Common myeloid progenitor, CD34-positive (primary cell): Measurements from ENCODE around the gene TMPRSS6.

Experiments
- CTCF ChIA-PET: fragments of 350-600 bp; sonication (Branson Sonifier 250); formaldehyde crosslinking; loops from one replicate; lab custom pipeline; 2021; ENCODE audit warnings: antibody characterized with exemption; lab: Charles Lee
- POLR2A ChIA-PET: fragments of 350-600 bp; sonication (Branson Sonifier 250); formaldehyde crosslinking; loops from one replicate; lab custom pipeline; 2021; ENCODE audit warnings: antibody characterized with exemption; lab: Charles Lee
- DNase-seq, 3 donors: peaks; one replicate each; pipeline versions ENCODE4 v3.0.0 to v3.0.0-alpha.2; 2013
- H3K27ac ChIP-seq, 2 experiments: 1 replicate in 1 of 2; 2 replicates in 1 of 2; pipeline ENCODE4 v1.7.0; 2013; ENCODE audit warnings: inconsistent platforms in 2 of 2, low read length in 2 of 2, mild to moderate bottlenecking in 2 of 2, low read depth in 1 of 2, moderate library complexity in 1 of 2; ENCODE audit not compliant: severe bottlenecking in 2 of 2, insufficient read depth in 1 of 2, poor library complexity in 1 of 2
- H3K27me3 ChIP-seq, 5 experiments: replicated peaks in 2 of 5; 1 replicate in 3 of 5; 2 replicates in 2 of 5; pipeline versions ENCODE4 v1.6.1 to v1.7.0; 2013; ENCODE audit warnings: low read length in 4 of 5, mild to moderate bottlenecking in 2 of 5, moderate library complexity in 2 of 5, inconsistent platforms in 1 of 5; ENCODE audit not compliant: insufficient read depth in 5 of 5, control insufficient read depth in 4 of 5
- H3K36me3 ChIP-seq, 4 experiments: 1 replicate in 2 of 4; 2 replicates in 2 of 4; pipeline versions ENCODE4 v1.6.1 to v1.7.0; 2013; ENCODE audit warnings: low read length in 3 of 4, control low read depth in 1 of 4, mild to moderate bottlenecking in 1 of 4; ENCODE audit not compliant: control insufficient read depth in 4 of 4, insufficient read depth in 4 of 4
- H3K4me1 ChIP-seq, 4 experiments: 1 replicate in 3 of 4; 2 replicates in 1 of 4; pipeline versions ENCODE4 v1.6.1 to v1.7.1; 2013; ENCODE audit warnings: low read length in 3 of 4, mild to moderate bottlenecking in 3 of 4, control low read depth in 1 of 4, inconsistent platforms in 1 of 4, moderate library complexity in 1 of 4; ENCODE audit not compliant: control insufficient read depth in 4 of 4, insufficient read depth in 4 of 4; ENCODE audit errors: control extremely low read depth in 1 of 4
- H3K4me3 ChIP-seq, 7 experiments: 1 replicate in 4 of 7; 2 replicates in 3 of 7; pipeline versions ENCODE4 v1.5.1 to v1.7.0; 2013; ENCODE audit warnings: mild to moderate bottlenecking in 7 of 7, low read length in 6 of 7, moderate library complexity in 6 of 7, inconsistent platforms in 2 of 7, low read depth in 2 of 7, control low read depth in 1 of 7; ENCODE audit not compliant: insufficient read depth in 4 of 7, control insufficient read depth in 1 of 7; ENCODE audit errors: extremely low read depth in 1 of 7
- H3K9me3 ChIP-seq, 5 experiments: 1 replicate in 4 of 5; 2 replicates in 1 of 5; pipeline versions ENCODE4 v1.6.1 to v1.7.1; 2013; ENCODE audit warnings: low read length in 4 of 5, mild to moderate bottlenecking in 2 of 5, inconsistent platforms in 1 of 5, low read depth in 1 of 5, moderate library complexity in 1 of 5; ENCODE audit not compliant: control insufficient read depth in 4 of 5, insufficient read depth in 2 of 5; ENCODE audit errors: control extremely low read depth in 1 of 5
- WGBS: methylation state at CpG from one replicate; pipeline ENCODE4 v1.1.5; 2013; ENCODE audit not compliant: insufficient coverage; 5-methylcytosine and 5-hydroxymethylcytosine counted together

Gene TMPRSS6

DNA sequence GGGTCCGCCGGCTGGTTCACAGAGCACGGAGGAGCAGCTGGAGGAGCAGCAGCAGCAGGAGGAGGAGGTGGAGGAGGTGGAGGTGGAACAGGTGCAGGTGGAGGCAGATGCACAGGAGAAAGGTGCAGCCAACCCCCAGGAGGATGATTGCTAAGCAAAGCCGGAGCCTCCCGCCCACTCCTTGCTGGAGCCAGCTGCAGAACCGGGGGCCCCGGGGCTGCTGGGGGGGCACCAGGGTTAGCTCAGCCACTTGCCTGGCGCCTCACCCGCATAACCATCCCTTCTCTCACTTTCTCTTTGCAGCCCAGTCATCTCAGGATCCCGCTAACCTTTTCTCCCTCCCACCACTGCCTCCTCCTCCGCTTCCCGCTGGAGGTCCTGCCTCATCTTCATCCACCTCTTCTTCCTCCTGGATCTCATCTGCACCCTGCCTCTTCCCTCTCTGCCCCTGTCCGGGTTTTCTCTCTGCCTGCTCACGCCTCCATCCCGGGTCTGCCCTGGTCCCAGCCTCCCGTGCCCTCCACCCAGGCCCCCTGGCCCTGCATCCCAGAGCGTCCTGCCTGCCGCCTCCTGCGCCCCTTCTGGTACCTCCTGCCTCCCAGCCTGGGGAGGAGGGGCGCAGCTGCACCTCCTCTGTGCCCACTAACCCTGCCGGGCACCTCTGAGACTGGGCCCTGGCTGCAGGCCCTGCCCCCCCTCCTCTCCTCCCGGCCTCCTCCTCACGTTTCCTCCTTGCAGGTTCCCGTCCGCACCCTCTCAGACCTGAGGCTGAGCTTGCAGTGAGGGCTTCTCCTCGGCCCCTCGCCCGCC lies 48.5 kb downstream of the TMPRSS6 start:
- 90% methylated on average over 17 of the region's 28 CpGs for WGBS
- POLR2A ChIA-PET = no interaction called here
- H3K36me3 ChIP-seq = peaks cover 0 to 25% (median 5%) of the 10 kb centered on the region in 4 experiments
- H3K27me3 ChIP-seq = no peaks in the 10 kb centered on the region
- DNase-seq = no peak
- no peak overlapping the region for H3K4me3 ChIP-seq
- peaks cover 0 to 2% (median 0%) of the 10 kb centered on the region in 4 experiments for H3K4me1 ChIP-seq
- CTCF ChIA-PET = no interaction called here
- no peak overlapping the region for H3K27ac ChIP-seq
- no peaks in the 10 kb centered on the region for H3K9me3 ChIP-seq

DNA sequence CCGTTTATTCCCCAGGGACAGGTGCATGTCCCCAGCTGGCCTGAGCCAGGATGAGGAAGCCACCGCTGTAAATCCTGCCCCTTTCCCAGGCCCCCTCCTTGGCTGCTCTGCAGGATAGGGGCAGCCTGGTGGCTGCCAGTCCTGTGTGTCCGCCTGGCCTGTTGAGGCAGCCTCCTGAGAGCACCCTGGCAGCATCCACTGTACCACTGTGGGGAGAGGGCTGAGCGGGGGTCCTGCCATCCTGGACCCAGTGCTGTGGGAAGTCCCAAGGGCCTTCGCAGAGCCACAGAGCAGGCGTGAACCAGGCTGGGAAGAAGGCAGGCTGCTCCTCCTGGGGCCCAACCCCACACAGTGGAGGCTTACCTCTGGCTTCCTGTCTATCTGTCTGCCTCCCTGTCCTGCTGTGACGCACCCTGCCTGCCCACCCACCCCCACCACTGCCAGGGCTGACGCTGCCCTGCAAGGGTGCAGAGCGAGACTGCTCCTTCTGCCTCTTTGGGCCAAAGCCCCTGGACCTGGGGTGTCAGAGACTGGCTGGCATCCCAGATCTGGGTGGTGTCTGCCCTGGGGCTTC lies 49.5 kb downstream of the TMPRSS6 start:
- POLR2A ChIA-PET = no interaction called here
- no peak overlapping the region for H3K4me3 ChIP-seq
- no peak for DNase-seq
- H3K4me1 ChIP-seq = peaks cover 0 to 2% (median 0%) of the 10 kb centered on the region in 4 experiments
- WGBS = 98% methylated on average over 6 of the region's 9 CpGs
- peaks cover 0 to 30% (median 5%) of the 10 kb centered on the region in 4 experiments for H3K36me3 ChIP-seq
- H3K9me3 ChIP-seq = no peaks in the 10 kb centered on the region
- H3K27me3 ChIP-seq = no peaks in the 10 kb centered on the region
- no peak overlapping the region for H3K27ac ChIP-seq
- CTCF ChIA-PET = no interaction called here

DNA sequence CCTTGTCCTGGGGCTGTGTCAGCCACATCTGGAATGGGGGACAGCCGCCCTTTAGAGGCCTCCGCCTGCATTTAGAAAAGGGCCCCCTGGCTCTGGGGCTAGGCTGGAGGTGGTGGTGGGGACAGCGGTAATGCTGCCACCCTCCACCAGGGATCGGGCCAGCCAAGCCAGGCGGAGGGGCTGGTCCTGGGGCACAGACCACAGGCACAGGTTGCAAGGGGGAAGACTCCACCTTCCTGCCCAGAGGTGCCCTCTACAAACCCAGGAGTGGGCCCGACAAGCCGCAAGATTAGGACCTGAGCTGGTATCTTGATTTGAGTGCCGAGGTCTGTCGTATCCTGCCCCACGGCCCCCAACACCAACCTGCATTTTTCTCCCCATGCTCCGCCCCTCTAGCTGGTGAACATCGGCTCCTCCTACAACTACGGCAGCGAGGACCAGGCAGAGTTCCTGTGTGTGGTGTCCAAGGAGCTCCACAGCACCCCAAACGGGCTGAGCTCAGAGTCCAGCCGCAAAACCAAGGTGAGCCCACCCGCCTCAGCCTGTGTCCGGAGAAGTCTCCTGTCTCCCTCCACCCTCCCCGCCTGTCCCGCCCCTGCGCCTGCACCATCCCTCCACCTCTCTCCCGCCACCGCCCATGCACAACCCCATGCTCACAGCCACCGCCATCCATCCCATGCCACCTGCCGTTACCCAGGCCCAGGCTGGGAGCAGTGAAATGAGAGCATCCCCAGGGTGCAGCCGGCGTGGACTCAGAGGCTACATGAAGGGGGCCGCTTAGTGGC lies 50.4 kb downstream of the TMPRSS6 start:
- WGBS = 98% methylated on average over 23 of the region's 28 CpGs
- no peak for DNase-seq
- no peak overlapping the region for H3K27ac ChIP-seq
- peaks cover 0 to 2% (median 0%) of the 10 kb centered on the region in 4 experiments for H3K4me1 ChIP-seq
- H3K9me3 ChIP-seq = no peaks in the 10 kb centered on the region
- H3K4me3 ChIP-seq = no peak overlapping the region
- ChIA-PET POLR2A (interaction anchor here (0.5 kb wide), 1 partner anchor 175 kb away, joined by 8 read pairs; no protein-coding TSS in a partner anchor), CTCF (interaction anchor here (0.7 to 0.9 kb wide), 2 partner anchors 62 to 140 kb away, joined by 3 read pairs; no protein-coding TSS in a partner anchor)
- H3K36me3 ChIP-seq = peaks cover 0 to 30% (median 5%) of the 10 kb centered on the region in 4 experiments
- H3K27me3 ChIP-seq = no peaks in the 10 kb centered on the region

DNA sequence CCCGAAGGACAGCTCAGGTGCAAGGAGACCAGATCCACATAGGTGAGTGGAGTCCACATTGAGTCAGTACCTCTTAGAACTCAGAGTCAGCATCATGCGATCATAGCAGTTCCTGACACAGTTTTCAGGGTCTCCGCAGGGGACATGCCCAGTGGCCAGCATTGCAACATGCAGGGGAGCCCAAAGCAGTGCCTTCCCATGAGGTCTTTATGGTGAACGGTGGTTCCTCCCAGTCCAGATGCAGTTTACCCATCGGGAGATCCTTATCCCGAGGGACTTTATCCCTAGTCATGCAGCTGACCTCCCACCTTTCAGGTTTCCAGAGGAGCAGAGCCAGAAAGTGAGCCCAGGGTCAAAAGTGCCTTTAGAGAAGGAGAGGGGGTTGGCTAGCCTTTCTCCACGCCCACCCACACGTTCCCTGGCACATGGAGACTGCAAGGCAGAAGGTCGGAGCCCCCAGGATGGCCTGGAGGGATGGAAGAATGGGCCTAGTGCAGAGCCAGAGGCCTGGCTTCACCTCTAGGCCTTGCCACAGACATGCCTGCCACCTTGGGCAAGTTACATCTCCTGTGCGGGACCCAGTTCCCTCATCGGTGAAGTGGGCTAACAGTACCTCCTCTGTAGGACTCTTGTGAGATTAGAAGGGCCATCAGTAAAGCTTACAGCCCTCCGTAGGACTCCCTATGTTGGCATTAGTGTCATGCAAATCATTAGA lies 51.6 kb downstream of the TMPRSS6 start:
- POLR2A ChIA-PET = interaction anchor here (0.5 kb wide), 2 partner anchors 22 to 174 kb away, joined by 8 read pairs; no protein-coding TSS in a partner anchor
- H3K27me3 ChIP-seq = no peaks in the 10 kb centered on the region
- peaks cover 0 to 32% (median 5%) of the 10 kb centered on the region in 4 experiments for H3K36me3 ChIP-seq
- no peaks in the 10 kb centered on the region for H3K9me3 ChIP-seq
- CTCF ChIA-PET = interaction anchor here (0.7 kb wide), 1 partner anchor 112 kb away, joined by 3 read pairs; no protein-coding TSS in a partner anchor
- H3K27ac ChIP-seq = no peak overlapping the region
- DNase-seq = no peak
- over 99% methylated on average over 12 of the region's 12 CpGs for WGBS
- H3K4me3 ChIP-seq = no peak overlapping the region
- no peaks in the 10 kb centered on the region for H3K4me1 ChIP-seq

DNA sequence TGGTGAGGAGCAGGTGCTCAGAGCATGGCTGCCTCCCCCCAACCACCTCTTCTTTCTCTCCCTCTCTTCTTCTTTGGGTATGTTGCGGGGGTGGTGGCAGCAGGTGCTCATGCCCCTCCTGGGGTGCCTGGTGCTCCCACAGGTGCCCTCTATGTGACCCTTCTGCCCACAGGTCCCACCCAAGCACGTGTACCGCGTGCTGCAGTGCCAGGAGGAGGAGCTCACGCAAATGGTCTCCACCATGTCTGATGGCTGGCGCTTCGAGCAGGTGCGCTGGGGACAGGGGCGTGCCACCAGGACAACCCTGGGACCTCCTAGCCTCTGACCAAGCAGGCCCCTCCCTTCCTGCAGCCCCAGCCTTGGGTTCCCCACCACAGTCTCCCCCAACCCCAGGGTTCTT lies 52.3 kb downstream of the TMPRSS6 start:
- no peak for DNase-seq
- Histone ChIP-seq H3K4me3 (no peak overlapping the region), H3K9me3 (no peaks in the 10 kb centered on the region), H3K27me3 (no peaks in the 10 kb centered on the region), H3K27ac (no peak overlapping the region), H3K4me1 (peaks cover 0 to 4% (median 2%) of the 10 kb centered on the region in 4 experiments), H3K36me3 (peaks cover 0 to 32% (median 5%) of the 10 kb centered on the region in 4 experiments)
- whole genome bisulfite sequencing = 85% methylated on average over 9 of the region's 9 CpGs
- ChIA-PET CTCF (interaction anchor here (0.7 kb wide), 1 partner anchor 111 kb away, joined by 3 read pairs; no protein-coding TSS in a partner anchor), POLR2A (no interaction called here)

DNA sequence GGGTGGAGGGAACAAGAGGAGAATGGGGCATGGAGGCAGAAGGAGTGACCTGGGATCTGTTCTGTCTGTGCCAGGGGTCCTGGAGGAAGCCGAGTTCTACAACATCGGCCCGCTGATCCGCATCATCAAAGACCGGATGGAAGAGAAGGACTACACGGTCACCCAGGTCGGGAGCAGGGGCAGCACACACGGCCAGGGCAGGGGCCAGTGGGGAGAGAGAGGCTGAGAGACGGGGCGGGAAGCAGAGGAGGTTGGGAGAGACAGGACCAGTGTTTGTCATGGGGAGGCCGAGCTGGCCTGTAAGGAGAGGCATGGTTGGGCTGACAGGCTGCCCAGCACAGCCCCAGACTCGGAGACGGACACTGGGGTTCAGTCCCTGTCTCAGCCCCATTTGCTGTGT lies 53.3 kb downstream of the TMPRSS6 start:
- H3K9me3 ChIP-seq = no peaks in the 10 kb centered on the region
- no peaks in the 10 kb centered on the region for H3K27me3 ChIP-seq
- 98% methylated on average over 13 of the region's 13 CpGs for WGBS
- CTCF ChIA-PET = interaction anchor here (1.4 to 2.6 kb wide), 2 partner anchors 8 to 11 kb away, joined by 5 to 8 read pairs; no protein-coding TSS in a partner anchor
- no peak overlapping the region for H3K4me3 ChIP-seq
- POLR2A ChIA-PET = no interaction called here
- H3K36me3 ChIP-seq = peaks cover 0 to 28% (median 5%) of the 10 kb centered on the region in 4 experiments
- peaks cover 0 to 9% (median 6%) of the 10 kb centered on the region in 4 experiments for H3K4me1 ChIP-seq
- no peak for DNase-seq
- H3K27ac ChIP-seq = no peak overlapping the region
